ENCODE data around the gene ANKIB1.

- TF ChIP-seq ZBTB33 (IDR thresholded peaks at IDR 0.05; ENCODE audit: borderline replicate concordance, low read depth) (no peak), CTCF (IDR thresholded peaks at IDR 0.05) (no peak), FOXM1 (IDR thresholded peaks at IDR 0.05; ENCODE audit: low read depth) (no peak), IRF3 (IDR thresholded peaks at IDR 0.05; ENCODE audit: low read depth, low read length) (no peak), RFX5 (IDR thresholded peaks at IDR 0.05; ENCODE audit: low read length) (no peak)
These were observed 33.7 kb downstream of the ANKIB1 start for GRCh38 chr7:92279396-92280031.
